ENCODE results near the gene TAF12.

Gene TAF12

GRCh38 chr1:28644494-28644893 is 1.6 kb upstream of the TAF12 start:
- peak overlapping the region; percentile 93; the same call in 1 of the 2 replicates for H3K9ac ChIP-seq (ENCODE audit: low read length)
- H3K4me2 ChIP-seq (ENCODE audit: low read depth, low read length): peak overlapping the region; percentile 98
- H3K79me2 ChIP-seq (ENCODE audit: low read length): peaks cover 29% of the 10 kb centered on the region
- DNase-seq: peak; percentile 10
- peak overlapping the region; percentile 85; the same call in 1 of the 2 replicates for H2AFZ ChIP-seq (ENCODE audit: low read length)
- H3K4me1 ChIP-seq (ENCODE audit: low read length): peaks cover 18% of the 10 kb centered on the region
- peak overlapping the region; percentile 97 for H3K4me3 ChIP-seq (ENCODE audit: low read length)
- H3F3A ChIP-seq (ENCODE audit: insufficient read depth, low read length): peaks cover 28% of the 10 kb centered on the region
- TF ChIP-seq EZH2phosphoT487 (IDR thresholded peaks at IDR 0.05; ENCODE audit: low read length): no peak
- TF ChIP-seq EZH2 (optimal IDR thresholded peaks at IDR 0.05; ENCODE audit: low read depth, low read length): no peak
- TF ChIP-seq CTCF (IDR thresholded peaks at IDR 0.05; ENCODE audit: low read length): no peak
- H3K27ac ChIP-seq (ENCODE audit: low read length): peak overlapping the region; percentile 98; the same call in 1 of the 2 replicates
- no peaks in the 10 kb centered on the region for H3K9me2 ChIP-seq (replicated peaks; ENCODE audit: insufficient read depth, low read length)
- H4K20me1 ChIP-seq (ENCODE audit: insufficient read depth, low read length): no peaks in the 10 kb centered on the region
- H3K27me3 ChIP-seq (replicated peaks; ENCODE audit: insufficient read depth, low read length): no peaks in the 10 kb centered on the region
- no peaks in the 10 kb centered on the region for H3K9me3 ChIP-seq (replicated peaks; ENCODE audit: insufficient read depth, low read length)
- H3K36me3 ChIP-seq (replicated peaks; ENCODE audit: insufficient read depth, low read length): no peaks in the 10 kb centered on the region

DNA sequence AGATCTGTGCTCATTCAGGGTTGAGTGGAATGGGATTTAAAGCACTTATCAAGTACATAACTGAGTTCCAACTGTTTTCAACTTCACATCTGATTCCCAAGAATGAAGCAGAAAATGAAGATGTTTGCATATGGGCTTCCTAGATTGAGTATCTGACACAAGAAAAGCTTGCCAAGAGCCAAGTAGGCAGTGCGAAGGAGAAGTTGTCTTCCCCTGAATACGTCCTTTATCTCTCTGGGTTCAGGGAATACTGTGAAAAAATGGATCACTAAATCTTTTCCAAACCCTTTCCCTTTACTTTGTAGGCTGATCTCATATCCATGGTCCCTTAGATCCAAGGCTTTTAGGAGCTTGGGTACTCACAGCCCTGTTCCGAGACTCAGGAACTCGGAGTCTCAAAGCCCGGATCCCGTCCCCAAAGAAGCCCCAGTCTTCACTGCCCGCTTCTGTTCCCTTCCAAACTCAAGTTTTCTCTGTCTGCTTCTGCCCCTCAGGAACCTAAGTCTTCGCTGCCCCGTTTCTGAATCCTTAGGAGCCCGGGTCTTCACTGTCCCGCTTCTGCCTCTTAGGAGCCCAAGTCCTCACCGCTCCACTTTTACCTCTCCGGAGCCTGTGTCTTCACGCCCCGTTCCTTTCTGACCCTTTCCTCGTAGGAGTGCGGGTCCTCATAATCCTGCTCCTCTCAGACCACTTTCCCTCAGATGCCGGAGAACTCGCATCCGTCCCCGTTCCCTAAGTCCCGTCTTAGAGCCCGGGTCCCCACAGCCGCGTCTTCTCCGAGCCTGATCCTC is 616 bp downstream of the TAF12 start:
- H4K20me1 ChIP-seq (ENCODE audit: insufficient read depth, low read length): no peaks in the 10 kb centered on the region
- H3K9ac ChIP-seq (ENCODE audit: low read length): peak overlapping the region; percentile 93
- H3K9me2 ChIP-seq (replicated peaks; ENCODE audit: insufficient read depth, low read length): no peaks in the 10 kb centered on the region
- no peaks in the 10 kb centered on the region for H3K27me3 ChIP-seq (replicated peaks; ENCODE audit: insufficient read depth, low read length)
- TF ChIP-seq EZH2phosphoT487 (IDR thresholded peaks at IDR 0.05; ENCODE audit: low read length): no peak
- TF ChIP-seq CTCF (IDR thresholded peaks at IDR 0.05; ENCODE audit: low read length): no peak
- TF ChIP-seq EZH2 (optimal IDR thresholded peaks at IDR 0.05; ENCODE audit: low read depth, low read length): no peak
- peaks cover 29% of the 10 kb centered on the region for H3K79me2 ChIP-seq (ENCODE audit: low read length)
- peak overlapping the region; percentile 88 for H2AFZ ChIP-seq (ENCODE audit: low read length)
- peak overlapping the region; percentile 98 for H3K27ac ChIP-seq (ENCODE audit: low read length)
- DNase-seq: peak; percentile 26
- peaks cover 14% of the 10 kb centered on the region for H3K4me1 ChIP-seq (ENCODE audit: low read length)
- no peaks in the 10 kb centered on the region for H3K9me3 ChIP-seq (replicated peaks; ENCODE audit: insufficient read depth, low read length)
- peak overlapping the region; percentile 97 for H3K4me3 ChIP-seq (ENCODE audit: low read length)
- peak overlapping the region; percentile 85 for H3K4me2 ChIP-seq (ENCODE audit: low read depth, low read length)
- H3F3A ChIP-seq (ENCODE audit: insufficient read depth, low read length): peaks cover 19% of the 10 kb centered on the region
- no peaks in the 10 kb centered on the region for H3K36me3 ChIP-seq (replicated peaks; ENCODE audit: insufficient read depth, low read length)

DNA sequence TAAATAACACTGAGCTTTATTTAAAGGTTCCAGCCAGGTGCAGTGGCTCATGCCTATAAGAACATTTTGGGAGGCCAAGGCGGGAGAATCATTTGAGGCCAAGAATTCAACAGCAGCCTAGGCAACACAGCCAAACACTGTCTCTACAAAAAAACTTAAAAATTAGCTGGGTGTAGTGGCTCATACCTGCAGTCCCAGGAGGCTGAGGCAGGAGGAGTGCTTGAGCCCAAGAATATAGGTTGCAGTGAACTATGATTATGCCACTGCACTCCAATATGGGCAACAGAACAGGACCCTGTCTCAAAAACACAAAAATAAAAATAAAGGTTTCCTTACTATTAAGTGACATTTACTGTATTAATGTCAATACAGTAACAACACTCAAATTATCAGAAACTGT is 2.1 kb downstream of the TAF12 start:
- H2AFZ ChIP-seq (ENCODE audit: low read length): no peak overlapping the region
- peaks cover 29% of the 10 kb centered on the region for H3K79me2 ChIP-seq (ENCODE audit: low read length)
- no peak overlapping the region for H3K4me2 ChIP-seq (ENCODE audit: low read depth, low read length)
- H3K27me3 ChIP-seq (replicated peaks; ENCODE audit: insufficient read depth, low read length): no peaks in the 10 kb centered on the region
- no peak overlapping the region for H3K9ac ChIP-seq (ENCODE audit: low read length)
- peak; percentile 42 for DNase-seq
- H3K4me1 ChIP-seq (ENCODE audit: low read length): peaks cover 14% of the 10 kb centered on the region
- H3K9me2 ChIP-seq (replicated peaks; ENCODE audit: insufficient read depth, low read length): no peaks in the 10 kb centered on the region
- no peak overlapping the region for H3K27ac ChIP-seq (ENCODE audit: low read length)
- H3K4me3 ChIP-seq (ENCODE audit: low read length): no peak overlapping the region
- H3K9me3 ChIP-seq (replicated peaks; ENCODE audit: insufficient read depth, low read length): no peaks in the 10 kb centered on the region
- peaks cover 19% of the 10 kb centered on the region for H3F3A ChIP-seq (ENCODE audit: insufficient read depth, low read length)
- TF ChIP-seq EZH2phosphoT487 (IDR thresholded peaks at IDR 0.05; ENCODE audit: low read length) (no peak), EZH2 (optimal IDR thresholded peaks at IDR 0.05; ENCODE audit: low read depth, low read length) (no peak), CTCF (IDR thresholded peaks at IDR 0.05; ENCODE audit: low read length) (peak; percentile 38)
- H4K20me1 ChIP-seq (ENCODE audit: insufficient read depth, low read length): no peaks in the 10 kb centered on the region
- H3K36me3 ChIP-seq (replicated peaks; ENCODE audit: insufficient read depth, low read length): no peaks in the 10 kb centered on the region

All from MM.1S (cell line).